Ramos (cell line): ENCODE results near the gene JARID2.

ENCODE experiments used
- in situ Hi-C: fragments of 300-500 bp; cut with MboI; formaldehyde crosslinking; loops from one replicate; pipeline ENCODE4 v1.14.3; 2022; ENCODE audit warnings: low sequenced_read_pairs; ENCODE audit not compliant: unreplicated experiment

JARID2 gene

GRCh38 chr6:15349379-15349778, 103.5 kb downstream of the JARID2 start:
- in situ Hi-C loops: no loop called here

GRCh38 chr6:15350386-15351083, 104.7 kb downstream of the JARID2 start:
- in situ Hi-C loops: no loop called here

- in situ Hi-C loops: no loop called here
These were observed 105.8 kb downstream of the JARID2 start for GRCh38 chr6:15351631-15352030.

- in situ Hi-C loops: no loop called here
These were observed 106.4 kb downstream of the JARID2 start for GRCh38 chr6:15352220-15352619.

- in situ Hi-C loops: no loop called here
These were observed 107.0 kb downstream of the JARID2 start for GRCh38 chr6:15352845-15353244.

GRCh38 chr6:15355683-15356099, 109.8 kb downstream of the JARID2 start:
- in situ Hi-C loops: no loop called here

- in situ Hi-C loops: no loop called here
These were observed 110.3 kb downstream of the JARID2 start for GRCh38 chr6:15356179-15356578.

GRCh38 chr6:15356937-15357336, 111.1 kb downstream of the JARID2 start:
- in situ Hi-C loops: no loop called here

- in situ Hi-C loops: no loop called here
These were observed 111.9 kb downstream of the JARID2 start for GRCh38 chr6:15357782-15358181.

GRCh38 chr6:15358579-15359327, 112.9 kb downstream of the JARID2 start:
- in situ Hi-C loops: no loop called here

GRCh38 chr6:15359335-15359862, 113.5 kb downstream of the JARID2 start:
- in situ Hi-C loops: no loop called here

GRCh38 chr6:15360300-15360699, 114.4 kb downstream of the JARID2 start:
- in situ Hi-C loops: no loop called here

- in situ Hi-C loops: no loop called here
These were observed 115.3 kb downstream of the JARID2 start for GRCh38 chr6:15361197-15361596.

- in situ Hi-C loops: no loop called here
These were observed 116.6 kb downstream of the JARID2 start for GRCh38 chr6:15362274-15363160.

GRCh38 chr6:15363164-15363522, 117.3 kb downstream of the JARID2 start:
- in situ Hi-C loops: no loop called here

GRCh38 chr6:15363523-15364400, 117.9 kb downstream of the JARID2 start:
- in situ Hi-C loops: no loop called here

GRCh38 chr6:15364401-15365037, 118.7 kb downstream of the JARID2 start:
- in situ Hi-C loops: no loop called here

- in situ Hi-C loops: no loop called here
These were observed 119.4 kb downstream of the JARID2 start for GRCh38 chr6:15365273-15365687.

GRCh38 chr6:15366003-15366535, 120.2 kb downstream of the JARID2 start:
- in situ Hi-C loops: no loop called here
